Neural progenitor cell (in vitro differentiated cells): ENCODE measurements around the gene ERICH2.

Experiments used
- EZH2 ChIP-seq: fragments of 200-600 bp; sonication (generic); IDR thresholded peaks from 2 replicates; pipeline ENCODE4 v1.6.1; 2017; ENCODE audit warnings: antibody characterized with exemption, mild to moderate bottlenecking, moderate library complexity
- EZH2phosphoT487 ChIP-seq: fragments of 200-600 bp; sonication (generic); IDR thresholded peaks from 2 replicates; pipeline ENCODE4 v1.6.1; 2017; ENCODE audit warnings: antibody characterized with exemption
- TF ChIP-seq, protein P1 (sequence below): fragments of 200-600 bp; sonication (generic); IDR thresholded peaks from 2 replicates; pipeline ENCODE4 v1.5.1; 2017; ENCODE audit warnings: antibody characterized with exemption, mild to moderate bottlenecking

GRCh38 chr2:170764880-170765261, 5.3 kb upstream of the ERICH2 start:
- TF ChIP-seq EZH2phosphoT487 (no peak), EZH2 (no peak)
- TF ChIP-seq, protein P1, sequence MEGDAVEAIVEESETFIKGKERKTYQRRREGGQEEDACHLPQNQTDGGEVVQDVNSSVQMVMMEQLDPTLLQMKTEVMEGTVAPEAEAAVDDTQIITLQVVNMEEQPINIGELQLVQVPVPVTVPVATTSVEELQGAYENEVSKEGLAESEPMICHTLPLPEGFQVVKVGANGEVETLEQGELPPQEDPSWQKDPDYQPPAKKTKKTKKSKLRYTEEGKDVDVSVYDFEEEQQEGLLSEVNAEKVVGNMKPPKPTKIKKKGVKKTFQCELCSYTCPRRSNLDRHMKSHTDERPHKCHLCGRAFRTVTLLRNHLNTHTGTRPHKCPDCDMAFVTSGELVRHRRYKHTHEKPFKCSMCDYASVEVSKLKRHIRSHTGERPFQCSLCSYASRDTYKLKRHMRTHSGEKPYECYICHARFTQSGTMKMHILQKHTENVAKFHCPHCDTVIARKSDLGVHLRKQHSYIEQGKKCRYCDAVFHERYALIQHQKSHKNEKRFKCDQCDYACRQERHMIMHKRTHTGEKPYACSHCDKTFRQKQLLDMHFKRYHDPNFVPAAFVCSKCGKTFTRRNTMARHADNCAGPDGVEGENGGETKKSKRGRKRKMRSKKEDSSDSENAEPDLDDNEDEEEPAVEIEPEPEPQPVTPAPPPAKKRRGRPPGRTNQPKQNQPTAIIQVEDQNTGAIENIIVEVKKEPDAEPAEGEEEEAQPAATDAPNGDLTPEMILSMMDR: no peak
